HG02840 (cell line): Measurements from ENCODE around the gene CST8.

Experiments
- ATAC-seq: cut with Tn5 transposase; IDR thresholded peaks from one replicate; pipeline ENCODE4 v1.9.1; 2021; ENCODE audit warnings: mild to moderate bottlenecking, moderate library complexity, moderate number of reproducible peaks; ENCODE audit not compliant: unreplicated experiment, low FRiP score

The CST8 gene

GRCh38 chr20:23475395-23475794, 15.5 kb upstream of the CST8 start:
- no peak for ATAC-seq

GRCh38 chr20:23476015-23476754, 14.7 kb upstream of the CST8 start:
- ATAC-seq = no peak

GRCh38 chr20:23477223-23477622, 13.7 kb upstream of the CST8 start:
- no peak for ATAC-seq

- ATAC-seq = no peak
Measured at GRCh38 chr20:23479043-23479442, 11.9 kb upstream of the CST8 start.

- no peak for ATAC-seq
Measured at GRCh38 chr20:23482138-23482537, 8.8 kb upstream of the CST8 start.

- ATAC-seq = no peak
Measured at GRCh38 chr20:23484081-23484480, 6.8 kb upstream of the CST8 start.

GRCh38 chr20:23488470-23488869, 2.4 kb upstream of the CST8 start:
- no peak for ATAC-seq

- ATAC-seq = no peak
Measured at GRCh38 chr20:23488996-23489395, 1.9 kb upstream of the CST8 start.

GRCh38 chr20:23492292-23492691, 1.4 kb downstream of the CST8 start:
- ATAC-seq = no peak

GRCh38 chr20:23493172-23493772, 2.4 kb downstream of the CST8 start:
- no peak for ATAC-seq

GRCh38 chr20:23497536-23497935, 6.6 kb downstream of the CST8 start:
- no peak for ATAC-seq

- ATAC-seq = no peak
Measured at GRCh38 chr20:23501926-23502325, 11.0 kb downstream of the CST8 start.

- ATAC-seq = no peak
Measured at GRCh38 chr20:23503649-23504048, 12.7 kb downstream of the CST8 start.

- ATAC-seq = no peak
Measured at GRCh38 chr20:23507346-23507745, 16.4 kb downstream of the CST8 start.

- no peak for ATAC-seq
Measured at GRCh38 chr20:23508449-23509229, 17.7 kb downstream of the CST8 start.

- ATAC-seq = no peak
Measured at GRCh38 chr20:23509247-23509913, 18.5 kb downstream of the CST8 start.

GRCh38 chr20:23510000-23510590, 19.2 kb downstream of the CST8 start:
- ATAC-seq = no peak

- ATAC-seq = no peak
Measured at GRCh38 chr20:23513164-23513563, 22.2 kb downstream of the CST8 start.

GRCh38 chr20:23514848-23515247, 23.9 kb downstream of the CST8 start:
- no peak for ATAC-seq

- ATAC-seq = no peak
Measured at GRCh38 chr20:23515250-23515939, 24.5 kb downstream of the CST8 start.
